ENCODE data around the gene CAMTA1.

DNA sequence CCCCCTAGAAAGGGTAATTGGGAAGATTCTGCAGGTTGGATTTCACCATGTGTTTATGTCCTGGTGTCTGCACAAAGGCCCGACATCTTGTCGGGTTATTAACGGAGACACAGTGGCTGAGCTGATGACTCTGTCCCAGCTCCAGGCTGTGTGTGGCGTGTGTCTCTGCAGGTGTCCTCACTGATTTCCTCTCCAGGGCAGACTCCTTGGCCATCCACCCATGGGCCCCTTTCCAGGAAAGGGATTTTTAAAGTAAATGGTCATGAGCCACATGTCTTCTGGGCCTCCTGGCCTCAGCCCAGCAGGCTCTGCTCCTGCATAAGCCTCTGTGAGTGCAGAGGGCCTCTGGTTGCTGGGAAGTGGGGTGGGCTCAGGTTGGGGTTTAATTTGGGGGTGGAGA, 567.1 kb downstream of the CAMTA1 start:
- no peak for TF ChIP-seq RARB (CRISPR knock-in tag; IDR thresholded peaks at IDR 0.05)
- TF ChIP-seq, protein P1, sequence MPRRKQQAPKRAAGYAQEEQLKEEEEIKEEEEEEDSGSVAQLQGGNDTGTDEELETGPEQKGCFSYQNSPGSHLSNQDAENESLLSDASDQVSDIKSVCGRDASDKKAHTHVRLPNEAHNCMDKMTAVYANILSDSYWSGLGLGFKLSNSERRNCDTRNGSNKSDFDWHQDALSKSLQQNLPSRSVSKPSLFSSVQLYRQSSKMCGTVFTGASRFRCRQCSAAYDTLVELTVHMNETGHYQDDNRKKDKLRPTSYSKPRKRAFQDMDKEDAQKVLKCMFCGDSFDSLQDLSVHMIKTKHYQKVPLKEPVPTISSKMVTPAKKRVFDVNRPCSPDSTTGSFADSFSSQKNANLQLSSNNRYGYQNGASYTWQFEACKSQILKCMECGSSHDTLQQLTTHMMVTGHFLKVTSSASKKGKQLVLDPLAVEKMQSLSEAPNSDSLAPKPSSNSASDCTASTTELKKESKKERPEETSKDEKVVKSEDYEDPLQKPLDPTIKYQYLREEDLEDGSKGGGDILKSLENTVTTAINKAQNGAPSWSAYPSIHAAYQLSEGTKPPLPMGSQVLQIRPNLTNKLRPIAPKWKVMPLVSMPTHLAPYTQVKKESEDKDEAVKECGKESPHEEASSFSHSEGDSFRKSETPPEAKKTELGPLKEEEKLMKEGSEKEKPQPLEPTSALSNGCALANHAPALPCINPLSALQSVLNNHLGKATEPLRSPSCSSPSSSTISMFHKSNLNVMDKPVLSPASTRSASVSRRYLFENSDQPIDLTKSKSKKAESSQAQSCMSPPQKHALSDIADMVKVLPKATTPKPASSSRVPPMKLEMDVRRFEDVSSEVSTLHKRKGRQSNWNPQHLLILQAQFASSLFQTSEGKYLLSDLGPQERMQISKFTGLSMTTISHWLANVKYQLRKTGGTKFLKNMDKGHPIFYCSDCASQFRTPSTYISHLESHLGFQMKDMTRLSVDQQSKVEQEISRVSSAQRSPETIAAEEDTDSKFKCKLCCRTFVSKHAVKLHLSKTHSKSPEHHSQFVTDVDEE (CRISPR knock-in tag; IDR thresholded peaks at IDR 0.05): no peak
- TF ChIP-seq, protein P2, sequence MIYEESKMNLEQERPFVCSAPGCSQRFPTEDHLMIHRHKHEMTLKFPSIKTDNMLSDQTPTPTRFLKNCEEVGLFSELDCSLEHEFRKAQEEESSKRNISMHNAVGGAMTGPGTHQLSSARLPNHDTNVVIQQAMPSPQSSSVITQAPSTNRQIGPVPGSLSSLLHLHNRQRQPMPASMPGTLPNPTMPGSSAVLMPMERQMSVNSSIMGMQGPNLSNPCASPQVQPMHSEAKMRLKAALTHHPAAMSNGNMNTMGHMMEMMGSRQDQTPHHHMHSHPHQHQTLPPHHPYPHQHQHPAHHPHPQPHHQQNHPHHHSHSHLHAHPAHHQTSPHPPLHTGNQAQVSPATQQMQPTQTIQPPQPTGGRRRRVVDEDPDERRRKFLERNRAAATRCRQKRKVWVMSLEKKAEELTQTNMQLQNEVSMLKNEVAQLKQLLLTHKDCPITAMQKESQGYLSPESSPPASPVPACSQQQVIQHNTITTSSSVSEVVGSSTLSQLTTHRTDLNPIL (CRISPR knock-in tag; IDR thresholded peaks at IDR 0.05; ENCODE audit: low read depth): no peak
- no peak for TF ChIP-seq ZNF8 (CRISPR knock-in tag; IDR thresholded peaks at IDR 0.05)
- TF ChIP-seq, protein P3, sequence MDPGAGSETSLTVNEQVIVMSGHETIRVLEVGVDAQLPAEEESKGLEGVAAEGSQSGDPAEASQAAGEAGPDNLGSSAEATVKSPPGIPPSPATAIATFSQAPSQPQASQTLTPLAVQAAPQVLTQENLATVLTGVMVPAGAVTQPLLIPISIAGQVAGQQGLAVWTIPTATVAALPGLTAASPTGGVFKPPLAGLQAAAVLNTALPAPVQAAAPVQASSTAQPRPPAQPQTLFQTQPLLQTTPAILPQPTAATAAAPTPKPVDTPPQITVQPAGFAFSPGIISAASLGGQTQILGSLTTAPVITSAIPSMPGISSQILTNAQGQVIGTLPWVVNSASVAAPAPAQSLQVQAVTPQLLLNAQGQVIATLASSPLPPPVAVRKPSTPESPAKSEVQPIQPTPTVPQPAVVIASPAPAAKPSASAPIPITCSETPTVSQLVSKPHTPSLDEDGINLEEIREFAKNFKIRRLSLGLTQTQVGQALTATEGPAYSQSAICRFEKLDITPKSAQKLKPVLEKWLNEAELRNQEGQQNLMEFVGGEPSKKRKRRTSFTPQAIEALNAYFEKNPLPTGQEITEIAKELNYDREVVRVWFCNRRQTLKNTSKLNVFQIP (CRISPR knock-in tag; IDR thresholded peaks at IDR 0.05; ENCODE audit: borderline replicate concordance, low read depth): no peak
- no peak for TF ChIP-seq ARNTL (CRISPR knock-in tag; IDR thresholded peaks at IDR 0.05; ENCODE audit: borderline replicate concordance, low read depth)
- no peak for TF ChIP-seq SNAI2 (CRISPR knock-in tag; IDR thresholded peaks at IDR 0.05)
- TF ChIP-seq BACH2 (CRISPR knock-in tag; IDR thresholded peaks at IDR 0.05; ENCODE audit: borderline replicate concordance): no peak
- TF ChIP-seq, protein P4, sequence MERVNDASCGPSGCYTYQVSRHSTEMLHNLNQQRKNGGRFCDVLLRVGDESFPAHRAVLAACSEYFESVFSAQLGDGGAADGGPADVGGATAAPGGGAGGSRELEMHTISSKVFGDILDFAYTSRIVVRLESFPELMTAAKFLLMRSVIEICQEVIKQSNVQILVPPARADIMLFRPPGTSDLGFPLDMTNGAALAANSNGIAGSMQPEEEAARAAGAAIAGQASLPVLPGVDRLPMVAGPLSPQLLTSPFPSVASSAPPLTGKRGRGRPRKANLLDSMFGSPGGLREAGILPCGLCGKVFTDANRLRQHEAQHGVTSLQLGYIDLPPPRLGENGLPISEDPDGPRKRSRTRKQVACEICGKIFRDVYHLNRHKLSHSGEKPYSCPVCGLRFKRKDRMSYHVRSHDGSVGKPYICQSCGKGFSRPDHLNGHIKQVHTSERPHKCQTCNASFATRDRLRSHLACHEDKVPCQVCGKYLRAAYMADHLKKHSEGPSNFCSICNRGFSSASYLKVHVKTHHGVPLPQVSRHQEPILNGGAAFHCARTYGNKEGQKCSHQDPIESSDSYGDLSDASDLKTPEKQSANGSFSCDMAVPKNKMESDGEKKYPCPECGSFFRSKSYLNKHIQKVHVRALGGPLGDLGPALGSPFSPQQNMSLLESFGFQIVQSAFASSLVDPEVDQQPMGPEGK (CRISPR knock-in tag; IDR thresholded peaks at IDR 0.05; ENCODE audit: borderline replicate concordance): no peak
- TF ChIP-seq ZFP3 (CRISPR knock-in tag; IDR thresholded peaks at IDR 0.05): no peak
